ENCODE results near the gene CILP2. TPM values are rescaled to one million over a fixed set of nuclear protein-coding genes. Genes with fewer than 3 reads are reported as not detected.

The CILP2 gene
- 0.08 and 0.31 TPM in 2 replicates for total RNA-seq

GRCh38 chr19:19538061-19538784 is at the start of gene CILP2:
CILP2 (plus strand) TSS chr19:19538265; CDS start chr19:19538350, 85 bp downstream.

GRCh38 chr19:19514881-19515641 is 23.0 kb upstream of the CILP2 start, which contains the start of gene TSSK6:
TSSK6 (minus strand) TSS chr19:19515548; CDS start chr19:19515427, 121 bp downstream.

GRCh38 chr19:19515642-19516519 is 22.2 kb upstream of the CILP2 start, which contains the start of gene NDUFA13:
NDUFA13 (plus strand) TSS chr19:19516225; CDS start chr19:19516239, 14 bp downstream.

GRCh38 chr19:19528721-19529490 is 9.2 kb upstream of the CILP2 start, which contains the start of gene YJEFN3:
YJEFN3 (plus strand) TSS chr19:19528911; CDS start chr19:19528933, 22 bp downstream.

Other genes starting within 250 kb of the CILP2 start
- gene SUGP1, start 217.8 kb upstream of the CILP2 start, total RNA-seq = 17.6 and 19.9 TPM in 2 replicates
- 9.5 and 14.8 TPM in 2 replicates for gene MAU2, start 217.4 kb upstream of the CILP2 start, total RNA-seq
- 57.1 and 57.8 TPM in 2 replicates for gene GATAD2A, start 132.6 kb upstream of the CILP2 start, total RNA-seq
- 0.34 and 1.3 TPM in 2 replicates for gene TSSK6, start 22.7 kb upstream of the CILP2 start, total RNA-seq
- 125 and 206 TPM in 2 replicates for gene NDUFA13, start 22.0 kb upstream of the CILP2 start, total RNA-seq
- 0.46 and 1.3 TPM in 2 replicates for gene YJEFN3, start 9.4 kb upstream of the CILP2 start, total RNA-seq
- gene PBX4, start 80.4 kb downstream of the CILP2 start, total RNA-seq = 0.46 and 0.86 TPM in 2 replicates
- gene LPAR2, start 90.0 kb downstream of the CILP2 start, total RNA-seq = 27.2 and 37.4 TPM in 2 replicates
- 11.6 and 29.2 TPM in 2 replicates for gene GMIP, start 105.4 kb downstream of the CILP2 start, total RNA-seq
- gene ATP13A1, start 125.4 kb downstream of the CILP2 start, total RNA-seq = 49.8 and 75.9 TPM in 2 replicates
- 3.6 and 4.4 TPM in 2 replicates for gene ZNF101, start 130.6 kb downstream of the CILP2 start, total RNA-seq
- 1.4 and 1.7 TPM in 2 replicates for gene ZNF14, start 194.8 kb downstream of the CILP2 start, total RNA-seq

Measured in hair follicular keratinocyte (primary cell).